GM19324 (cell line): Measurements from ENCODE around the gene WDFY4.
A peak's percentile ranks its signal among the peaks of the same experiment; 100 is the strongest.

Experiments
- ATAC-seq: cut with Tn5 transposase; IDR thresholded peaks from one replicate; pipeline ENCODE4 v1.9.1; 2021; ENCODE audit warnings: mild to moderate bottlenecking, moderate library complexity; ENCODE audit not compliant: unreplicated experiment, low FRiP score

Gene WDFY4

GRCh38 chr10:48785796-48786195, 101.1 kb downstream of the WDFY4 start:
- no peak for ATAC-seq

GRCh38 chr10:48786606-48787282, 102.1 kb downstream of the WDFY4 start:
- ATAC-seq: no peak

GRCh38 chr10:48788554-48788953, 103.9 kb downstream of the WDFY4 start:
- ATAC-seq: no peak

- no peak for ATAC-seq
Observed at GRCh38 chr10:48789486-48790456, 105.1 kb downstream of the WDFY4 start.

- no peak for ATAC-seq
Observed at GRCh38 chr10:48790457-48791044, 105.9 kb downstream of the WDFY4 start.

- ATAC-seq: no peak
Observed at GRCh38 chr10:48791267-48791928, 106.7 kb downstream of the WDFY4 start.

GRCh38 chr10:48792121-48792520, 107.4 kb downstream of the WDFY4 start:
- no peak for ATAC-seq

GRCh38 chr10:48792687-48793096, 108.0 kb downstream of the WDFY4 start:
- ATAC-seq: no peak

- no peak for ATAC-seq
Observed at GRCh38 chr10:48794074-48794473, 109.4 kb downstream of the WDFY4 start.

GRCh38 chr10:48796713-48797245, 112.1 kb downstream of the WDFY4 start:
- ATAC-seq: no peak

- ATAC-seq: no peak
Observed at GRCh38 chr10:48797830-48798229, 113.2 kb downstream of the WDFY4 start.

- no peak for ATAC-seq
Observed at GRCh38 chr10:48798481-48799254, 114.0 kb downstream of the WDFY4 start.

GRCh38 chr10:48799341-48800006, 114.8 kb downstream of the WDFY4 start:
- no peak for ATAC-seq

GRCh38 chr10:48800007-48800675, 115.5 kb downstream of the WDFY4 start:
- ATAC-seq: no peak

GRCh38 chr10:48801001-48801421, 116.3 kb downstream of the WDFY4 start:
- no peak for ATAC-seq

GRCh38 chr10:48802611-48803071, 118.0 kb downstream of the WDFY4 start:
- peak; percentile 93 for ATAC-seq

- ATAC-seq: no peak
Observed at GRCh38 chr10:48803801-48804584, 119.3 kb downstream of the WDFY4 start.

GRCh38 chr10:48804740-48805182, 120.1 kb downstream of the WDFY4 start:
- no peak for ATAC-seq
